Colonic mucosa (tissue), 4 donors: Measurements from ENCODE around the gene ATP6V1C2. TPM values are rescaled to one million over a fixed set of nuclear protein-coding genes. Genes with fewer than 3 reads are reported as not detected.

Experiments
- DNase-seq: peaks from one replicate; pipeline ENCODE4 v3.0.0-alpha.2; 2020
- H3K27ac ChIP-seq: fragments of 200-600 bp; one replicate; pipeline ENCODE4 v1.8.0; 2021
- H3K27me3 ChIP-seq: fragments of 200-600 bp; one replicate; pipeline ENCODE4 v1.8.0; 2021
- H3K36me3 ChIP-seq: fragments of 200-600 bp; one replicate; pipeline ENCODE4 v1.8.0; 2021
- H3K4me1 ChIP-seq: fragments of 200-600 bp; one replicate; pipeline ENCODE4 v1.8.0; 2021; ENCODE audit warnings: mild to moderate bottlenecking
- H3K4me3 ChIP-seq: fragments of 200-600 bp; one replicate; pipeline ENCODE4 v1.8.0; 2021
- H3K9ac ChIP-seq, 2 donors: one replicate each; pipeline ENCODE4 v1.7.0; 2013; ENCODE audit warnings: control low read depth in 2 of 2, low read depth in 2 of 2, low read length in 2 of 2
- H3K9me3 ChIP-seq: fragments of 200-600 bp; one replicate; pipeline ENCODE4 v1.8.0; 2021
- CTCF ChIP-seq: fragments of 200-600 bp; IDR thresholded peaks from one replicate; pipeline ENCODE4 v1.8.0; 2022; ENCODE audit warnings: antibody characterized with exemption, mild to moderate bottlenecking
- intact Hi-C: fragments of 100-400 bp; cut with DNase I; formaldehyde crosslinking; loops from one replicate; pipeline ENCODE4 v1.14.1; 2022
- total RNA-seq, 2 donors: library from RNA; stranded (reverse); fragmentation: NEBNext Ultra II Directional in 1 of 2; extraction: Animal tissue kit (Norgen Biotek cat#: 25700) in 1 of 2; gene quantifications; one replicate each; pipeline ENCODE4 v1.2.1, GENCODE V29; 2021
- donor health status: healthy.
- donor health status: DM: no; HTN: no; CAD: no.
- donor health status: DM: no; HTN: no; CAD: no.

Gene ATP6V1C2
- total RNA-seq, 2 donors from 2014 or later, result 1.4 to 1.7 TPM

GRCh38 chr2:10818984-10819383, 97.6 kb downstream of the ATP6V1C2 start:
- Histone ChIP-seq H3K27me3 (no peaks in the 10 kb centered on the region), H3K27ac (no peak overlapping the region), H3K36me3 (no peaks in the 10 kb centered on the region), H3K9ac (no peak overlapping the region), H3K4me1 (no peaks in the 10 kb centered on the region), H3K4me3 (no peak overlapping the region), H3K9me3 (no peaks in the 10 kb centered on the region)
- no peak for TF ChIP-seq CTCF
- DNase-seq, result no peak
- intact Hi-C loops, result no loop called here

- Histone ChIP-seq H3K4me1 (no peaks in the 10 kb centered on the region), H3K4me3 (no peak overlapping the region), H3K36me3 (no peaks in the 10 kb centered on the region), H3K27me3 (no peaks in the 10 kb centered on the region), H3K27ac (no peak overlapping the region), H3K9ac (no peak overlapping the region), H3K9me3 (no peaks in the 10 kb centered on the region)
- DNase-seq, result no peak
- no peak for TF ChIP-seq CTCF
- intact Hi-C loops, result no loop called here
Measured at GRCh38 chr2:10819714-10820314, 98.4 kb downstream of the ATP6V1C2 start.

GRCh38 chr2:10820562-10820961, 99.1 kb downstream of the ATP6V1C2 start:
- DNase-seq, result no peak
- TF ChIP-seq CTCF, result no peak
- no peak overlapping the region for H3K27ac ChIP-seq
- H3K27me3 ChIP-seq, result no peaks in the 10 kb centered on the region
- H3K4me1 ChIP-seq, result no peaks in the 10 kb centered on the region
- H3K4me3 ChIP-seq, result no peak overlapping the region
- intact Hi-C loops, result no loop called here
- no peak overlapping the region for H3K9ac ChIP-seq
- H3K9me3 ChIP-seq, result no peaks in the 10 kb centered on the region
- no peaks in the 10 kb centered on the region for H3K36me3 ChIP-seq

GRCh38 chr2:10820978-10821695, 99.7 kb downstream of the ATP6V1C2 start:
- no peak overlapping the region for H3K27ac ChIP-seq
- no peak for TF ChIP-seq CTCF
- no peaks in the 10 kb centered on the region for H3K4me1 ChIP-seq
- H3K27me3 ChIP-seq, result no peaks in the 10 kb centered on the region
- H3K36me3 ChIP-seq, result no peaks in the 10 kb centered on the region
- intact Hi-C loops, result no loop called here
- H3K4me3 ChIP-seq, result no peak overlapping the region
- no peak overlapping the region for H3K9ac ChIP-seq
- no peaks in the 10 kb centered on the region for H3K9me3 ChIP-seq
- DNase-seq, result no peak

GRCh38 chr2:10824191-10824590, 102.8 kb downstream of the ATP6V1C2 start:
- no peaks in the 10 kb centered on the region for H3K9me3 ChIP-seq
- H3K4me1 ChIP-seq, result no peaks in the 10 kb centered on the region
- no peaks in the 10 kb centered on the region for H3K36me3 ChIP-seq
- H3K27ac ChIP-seq, result no peak overlapping the region
- no peaks in the 10 kb centered on the region for H3K27me3 ChIP-seq
- H3K9ac ChIP-seq, result no peak overlapping the region
- no peak overlapping the region for H3K4me3 ChIP-seq
- TF ChIP-seq CTCF, result no peak
- intact Hi-C loops, result no loop called here
- no peak for DNase-seq
